ENCODE measurements around the gene MPIG6B.
"Not testable (repeated sequence)": the region's sequence is repeated elsewhere in the genome, so short reads cannot be mapped to it uniquely, and the experiment has no call there.

MPIG6B gene

GRCh38 chr6:31701666-31702404, 21.3 kb upstream of the MPIG6B start:
- DNase-seq: no peak

DNA sequence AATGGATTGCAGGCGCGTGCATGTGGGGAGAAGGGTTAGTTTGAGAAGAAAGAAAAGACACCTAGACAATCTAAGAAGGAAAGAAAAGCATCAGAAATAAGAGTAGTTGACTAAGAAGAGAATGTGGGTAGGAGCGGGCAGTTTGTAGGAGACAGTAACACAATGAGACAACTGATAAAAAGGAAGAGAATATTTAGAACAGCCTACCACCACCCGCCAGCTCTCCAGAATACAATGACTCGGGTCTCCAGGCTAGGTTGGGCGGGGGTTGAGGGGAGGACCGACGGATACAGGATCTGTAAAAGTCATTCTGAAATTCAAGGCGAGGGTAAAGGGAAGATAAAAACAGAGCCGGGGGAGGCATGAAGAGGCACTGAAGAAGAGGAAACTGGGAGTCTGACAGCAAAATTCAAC, 20.8 kb upstream of the MPIG6B start:
- DNase-seq: no peak

GRCh38 chr6:31702819-31703716, 20.1 kb upstream of the MPIG6B start, which contains the start of gene ABHD16A:
TSS of gene ABHD16A (minus strand) at chr6:31703324. CDS start at chr6:31703281, 43 bp downstream.
- peak; percentile 97 for DNase-seq

GRCh38 chr6:31705931-31706330, 17.2 kb upstream of the MPIG6B start:
- DNase-seq: no peak

- no peak for DNase-seq
Observed at GRCh38 chr6:31706599-31706998, 16.6 kb upstream of the MPIG6B start, which contains the start of gene LY6G6F. TSS of gene LY6G6F (plus strand) at chr6:31706866. CDS start at chr6:31706907, 41 bp downstream.

DNA sequence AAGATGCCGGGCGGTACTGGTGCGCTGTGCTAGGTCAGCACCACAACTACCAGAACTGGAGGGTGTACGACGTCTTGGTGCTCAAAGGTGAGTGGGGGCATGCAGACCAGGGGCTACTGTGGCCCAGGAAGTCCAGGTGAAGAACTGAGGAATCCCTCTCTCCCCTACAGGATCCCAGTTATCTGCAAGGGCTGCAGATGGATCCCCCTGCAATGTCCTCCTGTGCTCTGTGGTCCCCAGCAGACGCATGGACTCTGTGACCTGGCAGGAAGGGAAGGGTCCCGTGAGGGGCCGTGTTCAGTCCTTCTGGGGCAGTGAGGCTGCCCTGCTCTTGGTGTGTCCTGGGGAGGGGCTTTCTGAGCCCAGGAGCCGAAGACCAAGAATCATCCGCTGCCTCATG, 15.5 kb upstream of the MPIG6B start:
- DNase-seq: no peak

- no peak for DNase-seq
Observed at GRCh38 chr6:31708224-31708623, 14.9 kb upstream of the MPIG6B start.

DNA sequence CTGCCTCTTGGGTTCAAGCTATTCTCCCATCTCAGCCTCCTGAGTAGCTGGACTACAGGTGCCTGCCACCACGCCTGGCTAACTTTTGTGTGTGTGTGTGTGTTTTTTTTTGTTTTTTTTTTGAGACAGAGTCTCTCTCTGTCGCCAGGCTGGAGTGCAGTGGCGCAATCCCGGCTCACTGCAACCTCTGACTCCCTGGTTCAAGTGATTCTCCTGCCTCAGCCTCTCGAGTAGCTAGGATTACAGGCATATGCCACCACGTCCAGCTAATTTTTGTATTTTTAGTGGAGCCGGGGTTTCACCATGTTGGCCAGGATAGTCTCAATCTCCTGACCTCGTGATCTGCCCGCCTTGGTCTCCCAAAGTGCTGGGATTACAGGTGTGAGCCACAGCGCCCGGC, 14.0 kb upstream of the MPIG6B start:
- DNase-seq: not testable (repeated sequence)

DNA sequence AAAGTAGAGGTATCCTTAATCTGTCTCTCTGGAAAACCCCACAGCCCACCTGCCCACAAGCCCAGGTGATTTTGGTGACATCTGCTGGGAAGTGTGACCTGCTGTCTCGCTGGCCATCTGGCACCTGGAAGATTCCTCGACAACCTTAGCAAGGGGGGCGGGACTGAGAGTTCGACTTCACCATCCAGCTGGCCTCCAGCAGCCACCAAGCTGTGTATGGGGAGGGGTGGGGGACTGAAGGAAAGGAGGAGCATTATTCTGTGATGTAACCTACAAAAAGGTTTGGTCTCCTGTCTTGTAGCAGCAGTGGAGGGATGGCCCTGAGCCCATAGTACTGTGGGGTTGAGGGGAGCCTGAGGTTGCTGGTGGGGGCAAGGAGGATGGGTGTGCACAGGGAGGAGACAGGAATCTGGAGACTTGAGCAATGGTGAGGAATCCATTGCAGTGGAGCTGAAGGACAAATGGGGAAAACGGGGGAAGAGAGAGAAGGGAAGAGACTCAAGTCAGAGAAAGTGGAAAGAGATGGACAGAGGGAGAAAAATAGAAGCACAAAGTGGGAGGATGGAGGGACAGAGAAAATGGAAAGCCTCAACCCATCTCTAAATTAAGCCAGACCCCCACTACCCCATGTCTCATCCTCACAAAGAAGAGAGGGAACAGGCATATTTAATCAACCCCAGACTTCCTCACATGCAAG, 12.5 kb upstream of the MPIG6B start:
- DNase-seq: no peak

- DNase-seq: no peak
Observed at GRCh38 chr6:31711233-31711632, 11.9 kb upstream of the MPIG6B start.

DNA sequence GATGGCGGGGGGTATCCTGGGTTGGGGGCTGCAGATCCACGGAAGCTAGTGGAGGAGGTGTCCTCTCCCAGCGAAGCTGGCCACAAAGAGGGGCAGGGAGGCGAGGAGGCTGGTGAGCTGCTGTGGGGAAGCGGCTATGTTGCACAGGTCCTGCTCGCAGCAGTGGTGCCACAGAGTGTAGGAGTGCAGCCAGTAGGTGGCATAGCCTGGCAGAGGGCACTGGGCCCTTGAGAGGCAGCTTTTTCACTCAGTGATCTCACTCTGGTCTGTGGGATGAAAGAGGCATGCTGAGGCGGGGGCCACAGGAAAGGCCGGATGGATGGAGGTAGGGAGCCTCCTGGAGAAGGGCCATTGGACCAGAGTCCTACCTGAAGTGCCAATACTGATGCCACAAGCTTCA, 10.9 kb upstream of the MPIG6B start:
- DNase-seq: no peak

DNA sequence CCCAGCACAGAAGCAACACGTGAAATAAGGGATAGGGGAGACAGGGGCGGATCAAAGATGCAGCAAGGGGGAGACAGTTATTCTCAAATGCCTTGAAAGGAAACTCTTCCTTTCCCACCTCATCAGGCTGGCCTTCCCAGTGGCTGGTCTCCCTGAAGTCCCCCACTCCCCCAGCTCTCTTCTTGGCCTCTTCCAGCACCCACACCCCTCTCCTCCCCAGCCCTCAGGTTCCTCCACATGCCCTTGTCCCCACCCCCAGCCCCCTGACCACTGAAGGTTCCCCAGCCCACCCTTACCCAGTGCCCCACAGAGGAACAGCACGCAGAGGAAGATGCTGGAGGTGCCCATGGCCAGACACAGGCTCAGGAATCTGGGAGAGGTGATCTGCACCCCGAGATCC, 9.7 kb upstream of the MPIG6B start:
- no peak for DNase-seq

- DNase-seq: no peak
Observed at GRCh38 chr6:31713991-31714684, 9.0 kb upstream of the MPIG6B start.

- DNase-seq: no peak
Observed at GRCh38 chr6:31715022-31715958, 7.9 kb upstream of the MPIG6B start, which contains the start of gene LY6G6D. TSS of gene LY6G6D (plus strand) at chr6:31715348. CDS start at chr6:31715356, 8 bp downstream.

DNA sequence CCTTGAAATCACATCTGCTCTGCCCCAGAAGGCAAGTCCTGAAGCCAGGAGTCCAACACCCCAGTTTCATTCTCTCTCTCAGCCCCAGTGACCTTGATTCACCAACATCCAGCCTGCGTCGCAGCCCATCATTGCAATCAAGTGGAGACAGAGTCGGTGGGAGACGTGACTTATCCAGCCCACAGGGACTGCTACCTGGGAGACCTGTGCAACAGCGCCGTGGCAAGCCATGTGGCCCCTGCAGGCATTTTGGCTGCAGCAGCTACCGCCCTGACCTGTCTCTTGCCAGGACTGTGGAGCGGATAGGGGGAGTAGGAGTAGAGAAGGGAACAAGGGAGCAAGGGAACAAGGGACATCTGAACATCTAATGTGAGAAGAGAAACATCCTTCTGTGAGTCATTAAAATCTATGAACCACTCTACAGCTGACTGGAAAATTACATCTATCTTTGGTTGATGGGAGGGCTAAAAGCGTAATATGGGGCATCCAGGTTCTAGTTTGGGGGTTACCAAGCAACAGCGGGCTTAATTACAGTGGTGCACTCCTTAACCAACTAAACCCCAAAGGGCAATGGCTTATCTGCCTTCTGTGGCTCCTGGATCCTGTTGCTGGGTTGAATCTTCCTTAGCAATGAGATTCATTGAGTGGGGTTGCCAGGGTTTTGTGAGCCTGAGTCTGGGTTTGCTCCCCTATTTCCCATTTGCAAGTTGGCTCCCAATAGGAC, 5.5 kb upstream of the MPIG6B start:
- no peak for DNase-seq

- no peak for DNase-seq
Observed at GRCh38 chr6:31718265-31718664, 4.9 kb upstream of the MPIG6B start.

DNA sequence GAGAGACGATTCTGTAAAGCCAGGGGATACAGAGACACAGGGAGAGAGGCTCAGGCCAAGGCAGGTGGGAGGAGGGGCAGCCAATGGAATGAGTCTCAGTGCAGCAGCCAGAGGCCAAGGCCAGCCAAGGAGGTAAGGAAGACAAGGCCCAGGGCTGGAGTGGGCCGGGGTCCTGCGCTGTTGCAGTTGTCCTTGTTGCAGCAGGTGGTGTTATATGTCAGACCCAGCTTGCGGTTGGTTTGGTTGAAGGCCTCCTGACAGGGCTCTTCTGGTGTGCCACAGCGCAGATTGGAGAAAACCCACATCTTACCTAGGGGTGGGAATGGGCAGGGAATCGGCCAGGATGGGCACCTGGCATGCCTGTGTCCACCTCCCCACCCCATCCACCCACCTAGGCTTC, 4.2 kb upstream of the MPIG6B start:
- no peak for DNase-seq

- DNase-seq: no peak
Observed at GRCh38 chr6:31720196-31720770, 2.9 kb upstream of the MPIG6B start.

GRCh38 chr6:31721351-31722020, 1.7 kb upstream of the MPIG6B start, which contains the start of gene LY6G6C:
TSS of gene LY6G6C (minus strand) at chr6:31721746. CDS start at chr6:31721679, 67 bp downstream.
- DNase-seq: no peak

DNA sequence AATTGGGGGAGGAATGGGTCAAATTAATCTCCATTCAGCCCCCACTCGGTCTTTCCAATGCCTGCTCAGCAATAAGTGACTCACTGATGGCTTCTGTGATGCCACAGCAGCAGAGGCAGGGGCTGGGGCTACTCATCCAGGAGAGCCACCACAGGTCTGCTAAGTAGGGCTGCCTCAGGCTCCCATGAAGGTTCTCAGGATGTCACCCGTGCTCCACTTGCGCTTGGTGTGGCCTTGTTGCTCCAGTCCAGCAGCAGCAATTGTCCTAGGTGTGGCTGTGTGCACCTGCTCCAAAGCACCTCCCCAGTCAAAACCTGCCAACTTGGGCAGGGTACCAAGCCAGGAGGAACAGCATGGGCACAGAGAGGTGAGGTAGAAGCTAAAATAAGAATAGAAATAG, 1.0 kb upstream of the MPIG6B start:
- no peak for DNase-seq

All from activated T-cell treated with anti-CD3 and anti-CD28 coated beads, Interleukin-2, amount 50 U/mL, for 1 hour (primary cell).